ENCODE data around the gene FBLN2. TPM values are rescaled to one million over a fixed set of nuclear protein-coding genes. Genes with fewer than 3 reads are reported as not detected.

Gene FBLN2
- total RNA-seq, 4 donors from 2014 or later = 75.7 to 159 (median 89.8) TPM

GRCh38 chr3:13581485-13582365 lies 32.8 kb downstream of the FBLN2 start:
- H3K27ac ChIP-seq = no peak overlapping the region
- intact Hi-C loops (cut with DNase I) = no loop called here

GRCh38 chr3:13582366-13583250 lies 33.7 kb downstream of the FBLN2 start:
- intact Hi-C loops (cut with DNase I) = no loop called here
- TF ChIP-seq CTCF (IDR thresholded peaks at IDR 0.05) (no peak), POLR2A (IDR thresholded peaks at IDR 0.05) (no peak)
- H3K4me3 ChIP-seq (replicated peaks in 1 of 3) = no peak overlapping the region
- 82 to 88% methylated on average over 20 to 24 of the region's 24 CpGs for WGBS, 2 donors
- no peaks in the 10 kb centered on the region for H3K4me1 ChIP-seq
- no peaks in the 10 kb centered on the region for H3K36me3 ChIP-seq
- no peaks in the 10 kb centered on the region for H3K9me3 ChIP-seq
- DNase-seq = no peak
- H3K27me3 ChIP-seq = no peaks in the 10 kb centered on the region
- no peak overlapping the region for H3K27ac ChIP-seq

More at GRCh38 chr3:13581485-13582365, 32.8 kb downstream of the FBLN2 start:
- TF ChIP-seq POLR2A (IDR thresholded peaks at IDR 0.05) (no peak), CTCF (IDR thresholded peaks at IDR 0.05) (no peak)
- Histone ChIP-seq H3K9me3 (no peaks in the 10 kb centered on the region), H3K27me3 (no peaks in the 10 kb centered on the region), H3K4me3 (replicated peaks in 1 of 3) (no peak overlapping the region), H3K4me1 (no peaks in the 10 kb centered on the region), H3K36me3 (no peaks in the 10 kb centered on the region)
- DNase-seq = no peak
- WGBS, 2 donors = 76 to 85% methylated on average over 12 to 17 of the region's 21 CpGs

- Histone ChIP-seq H3K36me3 (no peaks in the 10 kb centered on the region), H3K9me3 (no peaks in the 10 kb centered on the region), H3K4me1 (no peaks in the 10 kb centered on the region), H3K27ac (no peak overlapping the region), H3K4me3 (replicated peaks in 1 of 3) (no peak overlapping the region), H3K27me3 (no peaks in the 10 kb centered on the region)
- TF ChIP-seq CTCF (IDR thresholded peaks at IDR 0.05) (no peak), POLR2A (IDR thresholded peaks at IDR 0.05) (no peak)
- DNase-seq = no peak
- WGBS, 2 donors = 89 to 90% methylated on average over 12 to 15 of the region's 15 CpGs
- intact Hi-C loops (cut with DNase I) = no loop called here
Observed at GRCh38 chr3:13583251-13584180, 34.6 kb downstream of the FBLN2 start.

GRCh38 chr3:13584427-13584891 lies 35.5 kb downstream of the FBLN2 start:
- H3K27me3 ChIP-seq = no peaks in the 10 kb centered on the region
- no peak for DNase-seq
- no peak overlapping the region for H3K4me3 ChIP-seq (replicated peaks in 1 of 3)
- no peak overlapping the region for H3K27ac ChIP-seq
- intact Hi-C loops (cut with DNase I) = no loop called here
- no peaks in the 10 kb centered on the region for H3K4me1 ChIP-seq
- no peaks in the 10 kb centered on the region for H3K9me3 ChIP-seq
- 93% methylated on average over 8 of the region's 8 CpGs for WGBS, 2 donors
- TF ChIP-seq CTCF (IDR thresholded peaks at IDR 0.05) (no peak), POLR2A (IDR thresholded peaks at IDR 0.05) (no peak)
- H3K36me3 ChIP-seq = no peaks in the 10 kb centered on the region
